Measurements from ENCODE around the gene TRPC4.

The TRPC4 gene

GRCh38 chr13:37791699-37792098, 77.9 kb downstream of the TRPC4 start:
- no peaks in the 10 kb centered on the region for H3K36me3 ChIP-seq (ENCODE audit: insufficient read depth, low read length)
- H2AFZ ChIP-seq (ENCODE audit: low read length) = no peak overlapping the region
- no peaks in the 10 kb centered on the region for H3K4me1 ChIP-seq (ENCODE audit: insufficient read depth, low read length, poor library complexity, severe bottlenecking)
- no peaks in the 10 kb centered on the region for H3K9me3 ChIP-seq (ENCODE audit: insufficient read depth, low read depth, low read length)
- H3K79me2 ChIP-seq (ENCODE audit: insufficient read depth, low read length) = no peaks in the 10 kb centered on the region
- H3K9me2 ChIP-seq (replicated peaks; ENCODE audit: low read depth, low read length) = no peaks in the 10 kb centered on the region
- H3K9ac ChIP-seq (ENCODE audit: low read depth, low read length, poor library complexity, severe bottlenecking) = no peak overlapping the region
- H3K27me3 ChIP-seq (ENCODE audit: insufficient read depth, low read length, poor library complexity, severe bottlenecking) = no peaks in the 10 kb centered on the region
- H3K4me3 ChIP-seq (ENCODE audit: low read length, poor library complexity, severe bottlenecking) = no peak overlapping the region
- TF ChIP-seq CTCF (conservative IDR thresholded peaks at IDR 0.05; ENCODE audit: low read length) = no peak
- no peak for TF ChIP-seq EZH2phosphoT487 (IDR thresholded peaks at IDR 0.05; ENCODE audit: borderline replicate concordance)
- no peak overlapping the region for H3K4me2 ChIP-seq (ENCODE audit: low read depth, low read length, poor library complexity, severe bottlenecking)
- no peaks in the 10 kb centered on the region for H4K20me1 ChIP-seq (ENCODE audit: insufficient read depth, low read length, poor library complexity, severe bottlenecking)
- H3F3A ChIP-seq (ENCODE audit: low read depth) = no peaks in the 10 kb centered on the region

GRCh38 chr13:37788346-37788745, 81.2 kb downstream of the TRPC4 start:
- Histone ChIP-seq H3K27me3 (ENCODE audit: insufficient read depth, low read length, poor library complexity, severe bottlenecking) (no peaks in the 10 kb centered on the region), H3K9ac (ENCODE audit: low read depth, low read length, poor library complexity, severe bottlenecking) (no peak overlapping the region), H3K4me2 (ENCODE audit: low read depth, low read length, poor library complexity, severe bottlenecking) (no peak overlapping the region), H3K9me3 (ENCODE audit: insufficient read depth, low read depth, low read length) (no peaks in the 10 kb centered on the region), H3F3A (ENCODE audit: low read depth) (no peaks in the 10 kb centered on the region), H4K20me1 (ENCODE audit: insufficient read depth, low read length, poor library complexity, severe bottlenecking) (no peaks in the 10 kb centered on the region), H3K4me1 (ENCODE audit: insufficient read depth, low read length, poor library complexity, severe bottlenecking) (no peaks in the 10 kb centered on the region), H3K9me2 (replicated peaks; ENCODE audit: low read depth, low read length) (no peaks in the 10 kb centered on the region), H3K79me2 (ENCODE audit: insufficient read depth, low read length) (no peaks in the 10 kb centered on the region), H2AFZ (ENCODE audit: low read length) (no peak overlapping the region), H3K4me3 (ENCODE audit: low read length, poor library complexity, severe bottlenecking) (no peak overlapping the region), H3K36me3 (ENCODE audit: insufficient read depth, low read length) (no peaks in the 10 kb centered on the region)
- TF ChIP-seq CTCF (conservative IDR thresholded peaks at IDR 0.05; ENCODE audit: low read length) = no peak
- TF ChIP-seq EZH2phosphoT487 (IDR thresholded peaks at IDR 0.05; ENCODE audit: borderline replicate concordance) = no peak

- Histone ChIP-seq H3K79me2 (ENCODE audit: insufficient read depth, low read length) (no peaks in the 10 kb centered on the region), H3K27me3 (ENCODE audit: insufficient read depth, low read length, poor library complexity, severe bottlenecking) (no peaks in the 10 kb centered on the region), H3F3A (ENCODE audit: low read depth) (no peaks in the 10 kb centered on the region), H2AFZ (ENCODE audit: low read length) (no peak overlapping the region), H3K4me3 (ENCODE audit: low read length, poor library complexity, severe bottlenecking) (no peak overlapping the region), H3K4me1 (ENCODE audit: insufficient read depth, low read length, poor library complexity, severe bottlenecking) (no peaks in the 10 kb centered on the region), H3K9ac (ENCODE audit: low read depth, low read length, poor library complexity, severe bottlenecking) (no peak overlapping the region), H3K9me3 (ENCODE audit: insufficient read depth, low read depth, low read length) (no peaks in the 10 kb centered on the region), H3K36me3 (ENCODE audit: insufficient read depth, low read length) (no peaks in the 10 kb centered on the region), H4K20me1 (ENCODE audit: insufficient read depth, low read length, poor library complexity, severe bottlenecking) (no peaks in the 10 kb centered on the region), H3K9me2 (replicated peaks; ENCODE audit: low read depth, low read length) (no peaks in the 10 kb centered on the region), H3K4me2 (ENCODE audit: low read depth, low read length, poor library complexity, severe bottlenecking) (no peak overlapping the region)
- TF ChIP-seq CTCF (conservative IDR thresholded peaks at IDR 0.05; ENCODE audit: low read length) (no peak), EZH2phosphoT487 (IDR thresholded peaks at IDR 0.05; ENCODE audit: borderline replicate concordance) (no peak)
Observed at GRCh38 chr13:37777676-37778075, 91.9 kb downstream of the TRPC4 start.
